PC-3 (cell line): ENCODE measurements around the gene MRPL43. TPM values are rescaled to one million over a fixed set of nuclear protein-coding genes. Genes with fewer than 3 reads are reported as not detected.

Experiments used
- ATAC-seq: fragments of 200-7000 bp; cut with Tn5 transposase; 2 replicates; pipeline ENCODE4 v1.9.1; 2020; ENCODE audit warnings: mild to moderate bottlenecking, moderate library complexity
- BruUV-seq: library from RNA; stranded (reverse); fragments of 400-500 nt; replicated peaks from 2 replicates; lab custom pipeline; 2021; lab: Mats Ljungman, UMichigan
- CTCF ChIA-PET: fragments of 300-600 bp; sonication (Branson Sonifier 250); formaldehyde crosslinking; loops from one replicate; lab custom pipeline; 2022; ENCODE audit warnings: antibody characterized with exemption; lab: Charles Lee
- POLR2A ChIA-PET: fragments of 300-600 bp; sonication (Branson Sonifier 250); formaldehyde crosslinking; loops from one replicate; lab custom pipeline; 2022; ENCODE audit warnings: antibody characterized with exemption; ENCODE audit not compliant: unreplicated experiment; lab: Charles Lee
- DNase-seq: peaks from one replicate; pipeline ENCODE4 v3.0.0-alpha.2; 2015
- H2AFZ ChIP-seq: fragments of 300-600 bp; sonication (generic); 2 replicates; pipeline ENCODE4 v1.6.0; 2016; ENCODE audit warnings: antibody characterized with exemption, low read length
- H3F3A ChIP-seq: fragments of 300-600 bp; sonication (generic); one replicate; pipeline ENCODE4 v1.6.0; 2017; ENCODE audit warnings: antibody characterized with exemption, low read length, control low read depth, mild to moderate bottlenecking; ENCODE audit not compliant: unreplicated experiment
- H3K27ac ChIP-seq: fragments of 300-600 bp; sonication (generic); 2 replicates; pipeline ENCODE4 v1.5.1; 2016; ENCODE audit warnings: mild to moderate bottlenecking, low read length
- H3K27me3 ChIP-seq: fragments of 300-600 bp; sonication (generic); 2 replicates; pipeline ENCODE4 v1.6.1; 2016; ENCODE audit warnings: low read length, mixed read lengths
- H3K36me3 ChIP-seq: fragments of 300-600 bp; sonication (generic); 2 replicates; pipeline ENCODE4 v1.6.1; 2016; ENCODE audit warnings: low read depth, mixed run types, low read length, mixed read lengths
- H3K4me1 ChIP-seq: fragments of 300-600 bp; sonication (generic); 2 replicates; pipeline ENCODE4 v1.5.1; 2016; ENCODE audit warnings: low read length; ENCODE audit not compliant: insufficient read depth
- H3K4me2 ChIP-seq: fragments of 300-600 bp; sonication (generic); 2 replicates; pipeline ENCODE4 v1.6.0; 2016; ENCODE audit warnings: low read length
- H3K4me3 ChIP-seq: fragments of 300-600 bp; sonication (generic); 2 replicates; pipeline ENCODE4 v1.5.1; 2016; ENCODE audit warnings: mild to moderate bottlenecking, low read length, mixed read lengths
- H3K79me2 ChIP-seq: fragments of 300-600 bp; sonication (generic); 2 replicates; pipeline ENCODE4 v1.6.1; 2017; ENCODE audit warnings: low read length, mixed read lengths
- H3K9ac ChIP-seq: fragments of 300-600 bp; sonication (generic); 2 replicates; pipeline ENCODE4 v1.6.0; 2016; ENCODE audit warnings: mild to moderate bottlenecking, low read length
- H3K9me2 ChIP-seq: fragments of 300-600 bp; sonication (generic); replicated peaks from 2 replicates; pipeline ENCODE4 v1.6.1; 2016; ENCODE audit warnings: mixed run types, low read length, mixed read lengths
- H3K9me3 ChIP-seq: fragments of 300-600 bp; sonication (generic); 2 replicates; pipeline ENCODE4 v1.6.1; 2016; ENCODE audit warnings: low read length, mixed read lengths
- H4K20me1 ChIP-seq: fragments of 300-600 bp; sonication (generic); 2 replicates; pipeline ENCODE4 v1.6.1; 2016; ENCODE audit warnings: low read length, mixed read lengths
- CTCF ChIP-seq: fragments of 300-600 bp; sonication (generic); conservative IDR thresholded peaks from 2 replicates; pipeline ENCODE4 v1.5.1; 2017; ENCODE audit warnings: antibody characterized with exemption, low read depth, mild to moderate bottlenecking, low read length
- EZH2 ChIP-seq: fragments of 300-600 bp; sonication (generic); IDR thresholded peaks from one replicate; pipeline ENCODE4 v1.6.1; 2017; ENCODE audit warnings: antibody characterized with exemption, mild to moderate bottlenecking, low read length; ENCODE audit not compliant: unreplicated experiment
- EZH2phosphoT487 ChIP-seq: fragments of 300-600 bp; sonication (generic); IDR thresholded peaks from 2 replicates; pipeline ENCODE4 v1.6.1; 2018; ENCODE audit warnings: mild to moderate bottlenecking, antibody characterized with exemption, low read length, borderline replicate concordance
- intact Hi-C: fragments of 100-400 bp; cut with micrococcal nuclease; formaldehyde crosslinking; loops from 2 replicates; pipeline ENCODE4 v1.9.0; 2023
- total RNA-seq: library from RNA; depleted of rRNA; stranded (reverse); fragments of >200 nt; gene quantifications from 2 replicates; pipeline ENCODE4 v1.2.3, GENCODE V29; 2014

Gene MRPL43
- total RNA-seq, 1 experiment from 2014 or later = 81.0 TPM

- intact Hi-C loops = no loop called here
- Histone ChIP-seq H3K36me3 (no peaks in the 10 kb centered on the region), H2AFZ (no peak overlapping the region), H3K9me3 (no peaks in the 10 kb centered on the region), H3K4me1 (no peaks in the 10 kb centered on the region; the same call in 1 of the 2 replicates), H3K79me2 (no peaks in the 10 kb centered on the region), H3K4me2 (no peak overlapping the region), H3K9me2 (no peaks in the 10 kb centered on the region), H3K4me3 (no peak overlapping the region), H3K9ac (no peak overlapping the region), H3F3A (no peaks in the 10 kb centered on the region), H3K27ac (no peak overlapping the region), H4K20me1 (no peaks in the 10 kb centered on the region), H3K27me3 (no peaks in the 10 kb centered on the region)
- no peak for TF ChIP-seq EZH2phosphoT487
- no peak for TF ChIP-seq CTCF
- ChIA-PET POLR2A (no interaction called here), CTCF (no interaction called here)
- ATAC-seq (no peak), DNase-seq (no peak)
- BruUV-seq = no TSS peak
These were observed 35.8 kb upstream of the MRPL43 start for GRCh38 chr10:101022967-101023705.

- Histone ChIP-seq H2AFZ (no peak overlapping the region), H3F3A (no peaks in the 10 kb centered on the region)
- no peak for TF ChIP-seq EZH2
- no peak for TF ChIP-seq CTCF
- no peak for TF ChIP-seq EZH2phosphoT487
These were observed 34.5 kb upstream of the MRPL43 start for GRCh38 chr10:101021692-101022251.

GRCh38 chr10:101021239-101021638, 33.9 kb upstream of the MRPL43 start:
- H3K4me1 ChIP-seq = no peaks in the 10 kb centered on the region; the same call in 1 of the 2 replicates
- no peaks in the 10 kb centered on the region for H3K79me2 ChIP-seq
- no TSS peak for BruUV-seq
- TF ChIP-seq EZH2phosphoT487 = no peak
- TF ChIP-seq EZH2 = no peak
- no peak for TF ChIP-seq CTCF
- H3K36me3 ChIP-seq = no peaks in the 10 kb centered on the region
- ATAC-seq (no peak), DNase-seq (no peak)
- no peaks in the 10 kb centered on the region for H3K9me2 ChIP-seq
- no peak overlapping the region for H3K4me2 ChIP-seq
- ChIA-PET POLR2A (no interaction called here), CTCF (no interaction called here)
- H2AFZ ChIP-seq = no peak overlapping the region
- H3K9ac ChIP-seq = no peak overlapping the region
- H3K4me3 ChIP-seq = no peak overlapping the region
- intact Hi-C loops = no loop called here
- no peaks in the 10 kb centered on the region for H3K27me3 ChIP-seq
- H4K20me1 ChIP-seq = no peaks in the 10 kb centered on the region
- no peaks in the 10 kb centered on the region for H3K9me3 ChIP-seq
- H3F3A ChIP-seq = no peaks in the 10 kb centered on the region
- H3K27ac ChIP-seq = no peak overlapping the region

More at GRCh38 chr10:101021692-101022251, 34.5 kb upstream of the MRPL43 start:
- Histone ChIP-seq H3K4me3 (no peak overlapping the region), H4K20me1 (no peaks in the 10 kb centered on the region), H3K9ac (no peak overlapping the region), H3K9me3 (no peaks in the 10 kb centered on the region), H3K4me1 (no peaks in the 10 kb centered on the region; the same call in 1 of the 2 replicates), H3K27me3 (no peaks in the 10 kb centered on the region), H3K27ac (no peak overlapping the region), H3K4me2 (no peak overlapping the region), H3K9me2 (no peaks in the 10 kb centered on the region), H3K36me3 (no peaks in the 10 kb centered on the region), H3K79me2 (no peaks in the 10 kb centered on the region)
- no peak for DNase-seq
- BruUV-seq = no TSS peak
- ChIA-PET CTCF (no interaction called here), POLR2A (no interaction called here)
- intact Hi-C loops = no loop called here
- no peak for ATAC-seq
